ENCODE data around the gene DNAJC12. TPM values are rescaled to one million over a fixed set of nuclear protein-coding genes. Genes with fewer than 3 reads are reported as not detected.
"Not testable (repeated sequence)": the region's sequence is repeated elsewhere in the genome, so short reads cannot be mapped to it uniquely, and the experiment has no call there.

The DNAJC12 gene
- 0.13 and 0.39 TPM in 2 replicates for total RNA-seq

- DNase-seq (ENCODE audit: low read depth, low spot score): no peak
Observed at GRCh38 chr10:67837541-67838314, at the start of gene DNAJC12. DNAJC12 (minus strand) TSS chr10:67838188; CDS start chr10:67838011, 177 bp downstream.

GRCh38 chr10:67884842-67885670, 47.1 kb upstream of the DNAJC12 start:
- peak; percentile 5 for DNase-seq (ENCODE audit: low read depth, low spot score)

DNA sequence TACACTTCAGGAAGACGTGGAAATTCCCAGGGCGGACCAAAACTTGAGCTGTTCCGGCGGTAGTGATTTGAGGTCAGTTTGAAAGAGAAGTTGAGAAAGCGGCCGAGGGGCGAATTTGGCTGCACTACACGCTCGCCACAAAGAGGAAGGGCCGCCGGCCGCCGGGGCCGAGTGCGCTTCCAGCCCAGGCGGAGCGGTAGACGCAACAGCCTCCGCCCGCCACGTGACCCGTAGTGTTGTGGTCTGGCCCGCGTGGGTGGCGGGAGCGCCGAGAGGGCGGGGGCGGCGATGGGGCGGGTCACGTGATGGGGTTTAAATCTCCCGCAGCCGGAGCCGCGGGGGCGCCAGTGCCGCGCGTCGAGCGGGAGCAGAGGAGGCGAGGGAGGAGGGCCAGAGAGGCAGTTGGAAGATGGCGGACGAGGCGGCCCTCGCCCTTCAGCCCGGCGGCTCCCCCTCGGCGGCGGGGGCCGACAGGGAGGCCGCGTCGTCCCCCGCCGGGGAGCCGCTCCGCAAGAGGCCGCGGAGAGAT, 46.4 kb upstream of the DNAJC12 start, which contains the start of gene SIRT1:
Gene SIRT1 (plus strand): TSS at position 344 of the 529 bp plus-strand sequence. CDS start 66 bp downstream, at position 410.
- DNase-seq (ENCODE audit: low read depth, low spot score): peak; percentile 83

DNA sequence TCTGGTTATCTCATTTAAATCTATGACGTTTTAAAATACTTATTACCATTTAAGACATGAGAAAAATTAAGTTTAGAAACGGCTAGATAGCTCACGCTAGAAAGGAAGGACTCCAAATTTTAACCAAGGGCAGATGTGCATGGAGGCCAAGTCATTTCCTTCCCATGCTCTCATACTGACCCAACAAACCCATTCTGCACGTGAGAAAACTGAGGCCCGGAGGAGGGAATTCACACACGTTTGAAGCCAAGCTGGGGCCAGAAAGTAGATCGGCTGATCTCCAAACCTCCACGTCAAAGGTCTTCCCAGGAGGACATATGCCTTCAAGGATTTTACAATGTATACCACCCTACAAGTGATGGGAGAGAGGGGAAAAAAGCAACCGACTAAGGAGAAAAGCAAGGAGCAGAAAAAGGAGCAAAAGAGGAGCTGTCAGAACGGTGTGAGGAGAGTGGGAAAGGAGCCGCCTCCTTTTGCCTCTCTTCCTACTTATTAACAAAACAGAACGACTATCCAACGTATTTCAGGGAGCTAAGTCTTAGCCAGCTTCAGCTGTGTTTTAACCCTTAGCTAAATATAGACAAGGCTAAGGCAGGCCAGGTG, 45.8 kb upstream of the DNAJC12 start:
- DNase-seq (ENCODE audit: low read depth, low spot score): peak; percentile 2

- DNase-seq (ENCODE audit: low read depth, low spot score): no peak
Observed at GRCh38 chr10:67878133-67878532, 40.1 kb upstream of the DNAJC12 start.

DNA sequence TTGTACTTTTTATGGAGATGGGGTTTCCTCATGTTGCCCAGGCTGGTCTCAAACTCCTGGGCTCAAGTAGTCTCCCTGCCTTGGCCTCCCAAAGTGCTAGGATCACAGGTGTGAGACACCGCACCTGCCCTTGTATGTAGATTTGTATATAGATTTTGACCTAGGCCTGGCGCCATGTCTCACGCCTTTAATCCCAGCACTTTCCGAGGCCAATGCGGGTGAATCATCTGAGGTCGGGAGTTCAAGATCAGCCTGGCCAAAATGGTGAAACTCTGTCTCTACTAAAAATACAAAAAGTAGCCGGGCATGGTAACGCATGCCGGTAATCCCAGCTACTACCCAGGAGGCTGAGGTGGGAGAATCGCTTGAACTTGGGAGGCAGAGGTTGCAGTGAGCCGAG, 39.4 kb upstream of the DNAJC12 start:
- not testable (repeated sequence) for DNase-seq (ENCODE audit: low read depth, low spot score)

DNA sequence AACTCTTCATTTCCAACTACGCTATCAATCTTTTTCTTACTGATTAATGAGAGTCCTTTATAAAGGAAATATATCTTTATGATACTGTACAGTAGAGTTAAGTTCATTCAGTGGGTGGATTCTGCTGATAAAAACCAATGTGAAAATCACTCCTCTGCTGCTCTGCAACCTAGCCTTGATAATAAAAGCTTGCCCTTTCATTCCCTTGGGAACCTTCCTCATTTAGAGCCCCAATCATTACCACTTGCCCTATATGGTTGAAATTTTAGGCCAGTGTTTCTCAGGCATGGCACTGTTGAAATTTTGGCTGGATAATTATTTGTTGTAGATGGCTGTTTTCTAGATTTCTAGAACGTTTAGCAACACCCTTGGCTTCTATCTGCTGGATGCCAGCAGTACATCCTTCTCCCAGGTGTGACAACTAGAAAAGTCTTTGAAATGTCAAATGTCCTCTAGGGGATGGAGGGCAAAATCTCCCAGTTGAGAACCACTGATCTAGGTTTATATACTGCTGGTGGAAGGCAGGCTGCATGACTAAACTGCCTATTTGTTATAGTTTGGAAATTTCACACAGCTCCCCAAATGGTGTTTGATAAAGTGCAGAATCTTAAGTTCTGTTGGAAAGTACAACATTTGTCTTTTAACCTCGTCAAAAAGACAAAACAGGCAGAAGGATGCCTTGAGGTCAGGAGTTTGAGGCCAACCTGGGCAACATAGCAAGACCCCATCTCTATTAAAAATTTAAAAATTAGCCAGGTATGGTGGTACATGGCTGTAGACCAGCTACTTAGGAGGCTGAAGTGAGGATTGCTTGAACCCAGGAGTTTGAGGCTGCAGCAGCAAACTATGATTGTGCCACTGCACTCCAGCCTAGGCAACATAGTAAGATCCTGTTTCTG, 37.6 kb upstream of the DNAJC12 start:
- no peak for DNase-seq (ENCODE audit: low read depth, low spot score)

GRCh38 chr10:67869996-67870395, 32.0 kb upstream of the DNAJC12 start:
- no peak for DNase-seq (ENCODE audit: low read depth, low spot score)

DNA sequence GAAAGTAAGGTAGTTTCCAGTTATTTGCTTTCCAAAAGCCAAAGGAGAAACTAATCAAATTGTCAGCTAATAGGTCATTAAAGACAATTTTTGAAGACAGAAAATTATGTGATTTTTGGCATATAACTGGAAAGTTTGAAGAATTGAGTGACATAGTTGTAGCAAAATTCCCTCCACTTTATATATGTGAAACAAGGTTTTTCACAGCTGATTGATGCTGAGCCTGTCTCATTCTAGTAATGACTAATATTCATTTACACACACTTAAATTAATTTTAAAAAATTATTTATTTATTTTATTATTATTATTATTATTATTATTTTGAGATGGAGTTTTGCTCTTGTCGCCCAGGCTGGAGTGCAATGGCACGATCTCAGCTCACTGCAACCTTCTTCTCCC, 30.1 kb upstream of the DNAJC12 start:
- no peak for DNase-seq (ENCODE audit: low read depth, low spot score)

DNA sequence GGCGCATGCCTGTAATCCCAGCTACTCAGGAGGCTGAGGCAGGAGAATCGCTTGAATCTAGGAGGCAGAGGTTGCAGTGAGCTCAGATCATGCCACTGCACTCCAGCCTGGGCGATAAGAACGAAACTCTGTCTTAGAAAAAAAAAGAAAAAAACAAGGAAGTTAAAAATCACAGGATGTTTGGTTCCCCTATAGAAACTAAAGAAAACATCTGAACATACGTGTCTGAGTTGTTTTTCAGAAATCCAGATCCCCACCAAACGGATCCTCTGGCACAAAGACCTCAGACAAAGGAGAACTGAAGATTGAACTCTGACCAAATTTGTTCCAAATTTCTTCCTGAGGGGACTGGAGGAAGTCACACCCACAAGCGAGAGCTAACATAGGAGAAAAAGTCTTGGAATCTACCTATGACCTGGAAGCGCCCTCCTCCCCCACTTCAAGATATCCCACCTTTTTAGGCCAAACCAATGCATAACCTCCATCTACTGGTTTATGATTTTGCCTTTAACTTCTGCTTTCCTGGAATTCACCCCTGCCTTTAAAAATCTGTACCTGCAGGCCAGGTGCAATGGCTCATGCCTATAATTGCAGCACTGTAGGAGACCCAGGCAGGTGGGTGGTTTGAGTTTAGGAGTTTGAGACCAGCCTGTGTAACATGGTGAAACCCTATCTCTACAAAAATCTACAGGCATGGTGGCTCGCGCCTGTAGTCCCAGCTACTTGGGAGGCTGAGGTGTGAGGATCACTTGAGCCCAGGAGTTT, 26.8 kb upstream of the DNAJC12 start:
- DNase-seq (ENCODE audit: low read depth, low spot score): no peak

DNA sequence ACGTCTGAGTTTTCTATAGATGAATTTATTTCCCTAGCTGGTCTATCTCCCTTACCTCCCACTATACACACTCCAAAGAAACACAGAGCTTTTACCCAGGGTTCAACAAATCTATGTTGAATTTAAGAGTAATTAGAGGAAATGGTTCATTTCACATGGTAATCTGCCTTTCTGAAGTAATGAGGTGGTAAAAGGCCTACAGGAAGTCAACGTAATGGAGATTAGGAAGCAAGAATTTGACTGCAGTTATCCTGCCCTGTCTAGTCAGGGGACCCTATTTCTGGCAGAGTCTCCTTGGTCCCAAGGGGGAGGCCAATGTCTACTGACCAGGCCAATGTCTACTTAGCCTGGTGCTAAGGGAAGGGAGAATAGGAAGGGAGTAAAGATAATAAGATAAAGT, 25.1 kb upstream of the DNAJC12 start:
- no peak for DNase-seq (ENCODE audit: low read depth, low spot score)

GRCh38 chr10:67861750-67862432, 23.9 kb upstream of the DNAJC12 start:
- DNase-seq (ENCODE audit: low read depth, low spot score): no peak

- no peak for DNase-seq (ENCODE audit: low read depth, low spot score)
Observed at GRCh38 chr10:67858971-67859370, 21.0 kb upstream of the DNAJC12 start.

DNA sequence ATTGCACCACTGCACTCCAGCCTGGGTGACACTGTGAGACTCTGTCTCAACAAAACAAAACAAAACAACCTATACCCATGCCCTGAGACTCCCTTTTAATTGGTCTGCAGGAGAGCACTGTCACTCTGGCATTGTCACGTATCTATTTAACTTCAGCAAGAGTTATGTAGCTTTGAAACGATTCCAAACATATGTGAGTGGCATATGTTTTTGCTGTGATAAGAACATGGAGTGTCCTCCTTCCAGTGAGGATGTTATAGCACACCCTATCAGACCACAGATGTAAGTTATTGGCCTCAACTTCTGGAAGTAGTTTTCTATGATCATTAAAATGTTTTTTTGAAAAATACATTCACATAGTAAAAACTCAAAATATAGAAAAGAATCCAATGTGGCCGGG, 15.5 kb upstream of the DNAJC12 start:
- DNase-seq (ENCODE audit: low read depth, low spot score): no peak

GRCh38 chr10:67852761-67853160, 14.8 kb upstream of the DNAJC12 start:
- DNase-seq (ENCODE audit: low read depth, low spot score): no peak

DNA sequence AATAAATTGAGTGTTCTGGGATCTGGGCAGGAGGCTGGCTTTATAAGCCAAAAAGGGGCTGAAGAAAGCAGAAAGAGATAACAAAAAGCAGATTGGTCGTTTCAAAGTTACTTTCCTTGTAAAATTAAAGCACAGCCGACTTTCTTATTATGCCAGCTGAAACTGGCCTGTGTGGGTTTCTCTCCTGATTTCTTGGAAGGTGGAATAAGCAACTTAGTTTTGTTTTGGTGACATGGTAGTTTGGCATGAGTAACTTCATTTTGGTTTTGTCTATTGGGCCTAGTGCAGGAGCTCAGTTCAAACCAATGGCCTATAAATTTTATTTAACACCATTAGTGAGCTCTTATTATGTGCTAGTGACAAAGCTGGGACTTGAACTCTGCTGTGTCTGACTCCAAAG, 13.2 kb upstream of the DNAJC12 start:
- DNase-seq (ENCODE audit: low read depth, low spot score): no peak

GRCh38 chr10:67849331-67850011, 11.5 kb upstream of the DNAJC12 start:
- peak; percentile 68 for DNase-seq (ENCODE audit: low read depth, low spot score)

DNA sequence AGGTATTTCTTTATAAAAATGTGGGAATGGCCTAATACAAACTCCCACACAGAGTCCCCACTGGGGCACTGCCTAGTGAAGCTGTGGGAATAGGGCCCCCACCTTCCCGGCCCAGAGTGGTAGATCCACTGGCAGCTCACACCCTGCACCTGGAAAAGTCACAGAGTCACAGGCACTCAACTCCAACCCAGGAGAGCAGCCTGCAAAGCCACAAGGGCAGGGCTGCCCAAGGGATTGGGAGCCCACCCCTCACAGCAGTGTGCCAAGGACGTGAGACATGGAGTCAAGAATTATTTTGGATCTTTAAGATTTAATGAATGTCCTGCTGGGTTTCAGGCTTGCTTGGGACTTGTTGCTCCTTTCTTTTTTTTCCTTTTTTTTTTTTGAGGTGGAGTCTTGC, 5.3 kb upstream of the DNAJC12 start:
- no peak for DNase-seq (ENCODE audit: low read depth, low spot score)

DNA sequence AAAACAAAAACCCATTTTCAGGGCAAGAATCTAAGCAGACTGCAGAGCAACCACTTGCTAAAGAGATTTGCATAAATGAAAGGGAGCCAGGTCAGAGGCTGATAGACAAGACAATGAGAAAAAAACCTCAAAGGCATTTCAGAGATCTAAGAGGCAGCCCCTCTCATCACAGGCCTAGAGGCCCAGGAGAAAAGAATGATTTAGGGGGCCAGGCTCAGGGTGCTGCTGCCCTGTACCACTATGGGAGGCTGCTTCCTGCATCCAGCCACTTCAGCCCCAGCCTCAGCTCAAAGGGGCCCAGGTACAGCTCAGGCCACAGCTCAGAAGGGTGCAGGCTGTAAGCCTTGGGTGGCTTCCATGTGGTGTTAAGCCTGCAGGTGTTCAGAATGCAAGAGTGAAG, 3.7 kb upstream of the DNAJC12 start:
- DNase-seq (ENCODE audit: low read depth, low spot score): no peak
